NT2/D1 (cell line): ENCODE measurements around the gene SNCAIP.

Source experiments
- SUZ12 ChIP-seq: IDR thresholded peaks from 2 replicates; pipeline ENCODE4 v1.6.1; 2011; ENCODE audit not compliant: insufficient read length, insufficient read depth; ENCODE audit errors: extremely low read depth
- YY1 ChIP-seq: IDR thresholded peaks from 2 replicates; pipeline ENCODE4 v1.6.1; 2011; ENCODE audit not compliant: insufficient read length, insufficient read depth

DNA sequence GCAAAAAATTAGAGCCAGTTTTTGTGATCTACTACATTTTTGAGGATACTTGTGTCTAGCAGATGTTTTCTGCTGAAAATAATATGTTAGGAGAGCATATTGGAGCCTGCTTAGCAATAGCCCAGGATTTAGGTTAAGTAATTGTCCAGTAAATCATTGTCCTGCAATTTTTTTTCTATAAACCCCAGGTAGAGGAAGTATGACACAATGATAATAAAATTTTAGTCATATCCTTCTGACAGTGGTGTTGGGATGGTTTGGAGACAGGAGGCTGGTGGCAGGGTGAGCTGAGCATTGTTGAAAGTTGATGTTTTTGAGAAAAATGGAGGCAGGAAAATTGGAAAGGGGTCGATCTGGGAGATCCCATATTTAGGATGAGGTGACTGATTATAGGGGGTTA lies 3.5 kb downstream of the SNCAIP start:
- TF ChIP-seq YY1 (no peak), SUZ12 (no peak)
